ENCODE measurements around the gene KSR1. TPM values are rescaled to one million over a fixed set of nuclear protein-coding genes. Genes with fewer than 3 reads are reported as not detected.
"Not testable (repeated sequence)": the region's sequence is repeated elsewhere in the genome, so short reads cannot be mapped to it uniquely, and the experiment has no call there.

KSR1 gene
- total RNA-seq, 2 donors from 2014 or later: 15.5 to 23.8 TPM

DNA sequence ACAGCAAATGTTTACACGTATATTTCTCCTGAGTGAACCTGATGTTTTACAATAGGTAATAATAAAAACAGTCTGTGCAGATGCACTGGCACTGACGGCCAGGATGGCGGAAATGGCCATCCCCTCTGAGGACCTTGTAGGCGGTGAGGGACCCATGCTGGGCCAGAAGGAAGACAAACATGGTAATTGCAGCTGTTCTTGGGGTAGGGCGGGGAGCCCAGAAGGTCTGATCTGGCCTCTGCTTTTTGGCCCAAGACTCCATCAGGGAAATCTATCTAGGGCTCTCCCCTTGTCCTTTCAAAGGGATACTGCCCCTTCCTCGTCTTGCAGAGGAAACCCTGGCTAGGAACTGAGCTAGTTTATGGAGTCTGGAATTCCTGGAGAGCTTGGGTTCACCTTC is 167.4 kb downstream of the KSR1 start:
- ATAC-seq: peak; percentile 35 to 61
- no peak for DNase-seq
- intact Hi-C loops (cut with DNase I): no loop called here

DNA sequence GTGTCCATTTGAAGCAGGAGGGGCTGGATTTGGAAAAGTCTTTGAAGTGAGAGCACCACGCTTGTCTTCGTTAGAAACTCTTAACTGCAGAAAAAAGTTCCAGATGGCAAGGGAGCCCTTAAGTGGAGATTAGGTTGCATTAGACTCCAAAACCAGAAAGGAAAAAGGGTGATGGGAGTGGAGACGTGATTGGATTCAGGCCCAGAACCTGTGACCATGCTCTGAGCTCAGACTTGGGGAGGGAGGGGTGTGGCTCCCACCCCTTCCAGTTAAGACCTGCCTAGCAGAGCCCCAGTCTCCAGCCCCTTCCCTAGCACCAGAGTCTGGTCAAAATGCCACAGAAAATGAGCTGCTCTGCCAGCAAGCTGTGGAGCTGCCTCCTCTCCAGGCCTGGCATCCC is 168.3 kb downstream of the KSR1 start:
- DNase-seq (no peak), ATAC-seq (peak in 1 of 2 donors; percentile 15)
- intact Hi-C loops (cut with DNase I): no loop called here

DNA sequence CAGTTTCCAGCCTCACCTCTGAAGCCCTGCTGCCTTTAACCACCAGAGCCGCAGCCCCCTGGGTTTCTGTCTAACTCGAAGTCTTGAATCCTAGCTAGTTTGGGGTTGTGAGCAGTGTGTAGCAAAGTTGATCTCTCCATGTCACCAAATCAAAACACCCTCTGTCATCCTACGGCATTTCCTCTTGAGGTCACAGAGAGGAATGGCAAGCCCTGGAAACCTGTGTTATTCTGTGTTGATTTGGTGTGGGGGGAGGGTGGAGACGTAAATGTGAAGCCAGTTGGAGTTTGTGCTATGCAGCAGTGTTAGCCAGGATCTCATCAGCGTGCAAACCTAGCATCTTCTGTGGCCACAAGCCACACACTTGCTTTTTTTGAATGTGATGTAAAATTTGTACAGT is 169.6 kb downstream of the KSR1 start:
- no peak for ATAC-seq
- intact Hi-C loops (cut with DNase I): no loop called here
- no peak for DNase-seq

DNA sequence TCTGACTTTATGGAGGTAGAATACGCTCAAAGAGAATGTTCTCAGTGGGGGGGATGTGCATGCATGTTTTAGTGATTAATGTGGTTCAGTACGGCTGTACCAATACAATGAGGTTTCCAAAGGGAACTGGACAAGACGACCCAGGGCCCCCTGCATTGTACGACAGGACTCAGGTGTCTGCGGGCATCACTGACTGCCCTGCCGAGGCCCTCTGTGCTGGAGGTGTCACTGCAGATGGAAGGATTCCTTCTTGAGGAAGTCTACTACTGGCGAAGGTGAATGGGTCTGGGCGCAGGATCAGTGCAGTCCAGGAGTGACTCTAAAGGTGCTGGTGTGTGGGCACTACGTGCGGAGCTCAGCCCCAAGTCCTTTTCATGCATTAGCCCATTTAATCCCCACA is 171.3 kb downstream of the KSR1 start:
- DNase-seq: no peak

DNA sequence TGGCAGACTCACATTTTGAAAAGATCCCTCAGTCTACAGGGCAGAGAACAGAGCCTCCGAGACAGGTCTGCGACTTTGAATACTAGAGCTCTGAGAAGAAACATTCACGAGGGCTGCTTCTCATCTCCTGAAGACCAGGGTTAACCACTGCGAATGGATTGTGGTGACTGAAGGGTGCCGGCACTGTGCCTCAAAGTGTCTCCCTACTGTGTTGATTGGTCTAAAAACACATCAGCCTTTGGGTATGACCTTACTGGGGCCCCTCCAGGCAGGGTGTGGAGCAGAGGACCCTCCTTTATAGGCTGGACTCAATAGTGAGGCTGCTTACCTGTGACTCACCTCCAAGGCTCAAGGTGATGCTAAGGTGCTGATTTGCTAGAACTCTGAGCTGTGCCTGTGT is 172.1 kb downstream of the KSR1 start:
- intact Hi-C loops (cut with DNase I): no loop called here
- no peak for DNase-seq
- ATAC-seq: no peak

More for the DNA sequence above, 171.3 kb downstream of the KSR1 start:
- no peak for ATAC-seq
- intact Hi-C loops (cut with DNase I): no loop called here

DNA sequence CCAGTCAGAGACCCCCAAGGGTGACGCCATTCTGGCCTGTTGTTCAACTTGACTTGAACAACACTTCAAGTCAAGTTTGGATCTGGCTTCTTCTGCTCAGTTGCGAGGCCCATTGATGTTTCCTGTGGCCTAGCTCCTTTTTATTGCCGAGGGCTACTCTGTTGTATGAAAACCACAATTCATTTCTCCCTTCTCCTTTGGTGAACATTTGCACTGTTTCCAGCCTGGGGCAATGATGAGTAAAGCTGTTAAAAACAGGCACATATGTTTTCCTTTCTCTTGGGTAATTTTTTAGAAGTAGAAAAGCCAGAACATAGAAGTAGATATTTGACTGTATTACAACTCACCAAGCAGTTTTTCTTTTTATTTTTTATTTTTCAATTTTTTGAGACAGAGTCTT is 173.0 kb downstream of the KSR1 start:
- DNase-seq; ATAC-seq; intact Hi-C loops (cut with DNase I): not testable (repeated sequence)

DNA sequence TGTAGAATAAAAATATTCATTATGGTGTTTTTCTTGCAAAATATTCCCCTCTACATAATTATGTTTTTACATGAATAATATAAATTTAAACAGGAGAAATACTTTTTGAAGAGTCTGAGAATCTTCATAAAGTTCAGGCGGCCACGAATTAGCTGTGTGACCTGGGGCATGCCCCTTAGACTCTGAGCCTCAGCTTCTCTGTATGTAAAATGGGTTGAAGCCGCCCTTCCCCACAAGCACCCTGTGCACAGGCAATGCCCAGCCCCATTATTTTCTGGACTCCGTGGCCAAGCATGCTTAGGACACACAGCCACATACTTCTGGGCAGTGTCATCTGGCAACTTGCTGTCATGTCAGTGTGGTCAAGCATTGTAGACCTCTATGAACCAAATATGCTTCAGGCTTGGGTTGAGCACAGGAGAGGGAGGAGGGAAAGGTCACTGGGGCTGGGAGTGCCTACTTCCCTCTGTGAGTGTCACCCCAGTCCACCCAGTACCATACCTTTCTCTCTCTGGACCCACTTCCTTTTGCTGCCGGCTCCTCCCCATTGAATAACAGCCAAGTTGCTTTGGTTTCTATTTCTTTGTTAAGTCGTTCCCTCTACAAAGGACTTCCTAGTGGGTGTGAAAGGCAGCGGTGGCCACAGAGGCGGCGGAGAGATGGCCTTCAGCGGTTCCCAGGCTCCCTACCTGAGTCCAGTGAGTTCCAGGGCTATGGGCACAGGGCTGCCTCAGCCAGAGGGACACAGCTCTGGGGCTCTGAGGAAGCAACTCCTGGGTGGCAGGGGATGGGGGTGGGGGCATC is 174.6 kb downstream of the KSR1 start, which contains the start of gene LGALS9:
TSS of gene LGALS9 (plus strand) at position 582 of the 804 bp plus-strand sequence. CDS start at position 660, 78 bp downstream.
- intact Hi-C loops (cut with DNase I): no loop called here
- no peak for DNase-seq
- ATAC-seq: peak; percentile 7 to 10

DNA sequence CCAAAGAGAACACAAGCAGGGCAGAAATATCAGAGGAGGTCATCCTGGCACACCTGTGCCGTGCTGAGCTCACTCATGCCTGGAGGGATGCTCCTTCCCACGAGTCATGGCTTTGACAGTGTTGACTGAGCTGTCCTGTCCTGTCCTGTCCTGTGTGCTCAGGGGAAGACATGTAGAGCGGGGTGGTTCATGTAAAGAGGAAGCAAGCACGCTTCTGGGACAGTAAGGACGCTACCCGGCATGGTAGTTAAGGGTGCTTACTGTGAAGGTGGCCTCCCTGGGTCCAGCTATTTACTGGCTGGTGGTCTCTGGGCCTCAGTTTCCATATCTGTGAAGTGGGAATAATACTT is 175.1 kb downstream of the KSR1 start:
- peak in 1 of 2 donors; percentile 10 for ATAC-seq
- DNase-seq: no peak
- intact Hi-C loops (cut with DNase I): no loop called here

DNA sequence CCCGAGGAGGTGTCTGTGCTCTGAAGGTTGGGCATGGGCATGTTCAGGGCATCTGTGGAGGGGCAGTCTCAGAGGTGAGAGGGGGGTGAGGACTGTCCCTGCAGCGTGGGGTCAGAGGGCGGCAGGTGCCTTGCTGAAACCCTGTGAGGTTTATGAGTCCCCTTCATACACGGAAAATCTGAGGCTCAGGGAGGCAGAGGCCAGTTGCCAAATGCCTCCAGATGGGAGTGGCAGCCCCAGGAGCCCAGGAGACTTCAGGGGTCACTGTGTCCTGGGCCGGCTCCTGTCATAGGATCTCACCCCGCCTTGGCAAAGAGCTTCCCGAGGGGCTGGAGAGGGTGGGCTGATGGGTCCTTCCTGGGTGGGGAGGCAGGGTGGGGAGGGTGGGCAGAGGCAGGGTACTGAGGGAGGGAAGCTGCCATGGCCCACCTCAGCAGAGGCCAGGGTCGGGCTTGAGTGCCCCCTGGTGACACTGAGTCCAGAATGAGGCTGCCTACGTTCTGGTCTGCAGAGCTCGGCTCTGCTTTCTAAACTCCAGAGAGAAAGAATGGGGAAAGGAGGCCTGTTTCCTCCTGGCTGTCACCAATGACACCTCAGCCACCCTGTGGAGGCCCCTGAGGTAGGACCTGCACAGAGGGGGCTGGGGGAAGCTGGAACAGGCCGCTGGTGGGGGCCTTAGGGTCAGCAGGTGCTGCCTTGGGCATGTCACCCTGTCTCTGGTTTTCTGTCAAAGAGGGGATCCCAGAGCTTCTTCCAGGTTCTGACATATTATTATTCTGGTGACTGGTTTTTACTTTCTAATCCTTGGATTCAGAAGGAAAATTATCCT is 175.9 kb downstream of the KSR1 start:
- ATAC-seq: peak in 1 of 2 donors; percentile 1
- intact Hi-C loops (cut with DNase I): no loop called here
- DNase-seq: no peak

DNA sequence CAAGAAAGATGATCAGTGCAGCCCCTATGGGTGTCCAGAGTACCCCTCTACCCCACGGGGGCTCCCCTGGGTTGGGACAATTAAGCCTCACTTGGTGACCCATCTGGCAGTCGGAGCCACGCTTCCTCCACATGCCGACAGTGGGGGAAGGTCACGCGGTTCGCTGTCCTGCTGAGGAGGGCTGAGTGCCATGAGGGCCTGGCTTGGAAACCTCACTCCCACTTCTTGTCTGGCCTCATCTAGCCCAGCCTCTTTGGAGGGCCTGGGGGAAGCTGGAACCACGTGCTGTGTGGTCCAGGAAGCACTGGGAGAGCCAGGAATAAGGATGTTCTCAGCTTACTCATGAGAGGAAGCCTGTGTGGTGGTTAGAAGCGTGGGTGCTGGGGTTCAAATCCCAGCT is 176.5 kb downstream of the KSR1 start:
- DNase-seq: peak; percentile 85
- peak; percentile 94 to 95 for ATAC-seq
- intact Hi-C loops (cut with DNase I): not testable (repeated sequence)

DNA sequence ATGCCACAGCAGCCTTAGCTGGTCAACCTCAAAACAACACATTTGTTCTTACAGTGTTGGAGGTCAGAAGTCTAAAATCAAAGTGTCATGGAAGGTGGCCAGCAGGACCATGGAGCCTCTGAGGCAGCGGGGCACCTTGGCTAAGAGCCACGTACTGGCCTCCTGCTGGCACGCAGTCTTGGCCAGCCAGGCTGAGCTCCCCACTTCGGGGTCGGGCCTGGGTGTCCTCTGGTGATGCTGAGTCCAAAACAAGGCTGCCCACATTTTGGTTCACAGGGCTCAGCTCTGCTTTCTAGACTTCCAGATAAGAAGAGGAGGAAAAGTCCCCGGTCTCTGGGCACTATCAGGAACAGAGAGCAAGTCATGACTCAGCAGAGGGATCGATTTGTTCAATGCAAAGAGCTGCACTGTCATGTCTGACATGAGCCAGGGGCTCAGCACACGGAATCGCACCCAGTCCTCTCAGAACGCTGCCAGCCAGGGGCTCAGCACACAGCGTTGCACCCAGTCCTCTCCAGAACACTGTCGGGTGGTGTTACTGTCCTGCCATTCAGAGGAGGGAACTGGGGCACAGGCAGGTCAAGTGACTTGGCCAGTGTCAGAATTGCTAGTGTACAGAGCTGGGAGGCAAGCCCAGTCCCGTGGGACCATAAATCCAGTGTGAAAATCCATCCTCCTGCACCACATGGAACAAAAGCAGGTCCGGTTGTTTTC is 177.2 kb downstream of the KSR1 start:
- ATAC-seq (peak; percentile 29 to 55), DNase-seq (no peak)
- intact Hi-C loops (cut with DNase I): no loop called here

DNA sequence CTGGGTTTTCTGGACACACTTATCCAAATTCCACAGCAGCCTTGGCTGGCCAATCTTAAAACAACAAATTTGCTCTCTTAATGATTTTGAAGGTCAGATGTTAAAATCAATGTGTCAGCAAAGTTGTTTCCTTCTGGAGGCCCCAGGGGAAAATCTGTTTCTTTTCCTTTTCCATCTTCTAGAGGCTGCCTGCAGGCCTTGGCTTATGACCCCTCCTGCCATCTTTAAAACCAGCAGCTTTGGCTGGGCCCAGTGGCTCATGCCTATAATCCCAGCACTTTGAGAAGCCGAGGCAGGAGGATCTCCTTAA is 177.7 kb downstream of the KSR1 start:
- DNase-seq (no peak), ATAC-seq (no peak)
- intact Hi-C loops (cut with DNase I): no loop called here

DNA sequence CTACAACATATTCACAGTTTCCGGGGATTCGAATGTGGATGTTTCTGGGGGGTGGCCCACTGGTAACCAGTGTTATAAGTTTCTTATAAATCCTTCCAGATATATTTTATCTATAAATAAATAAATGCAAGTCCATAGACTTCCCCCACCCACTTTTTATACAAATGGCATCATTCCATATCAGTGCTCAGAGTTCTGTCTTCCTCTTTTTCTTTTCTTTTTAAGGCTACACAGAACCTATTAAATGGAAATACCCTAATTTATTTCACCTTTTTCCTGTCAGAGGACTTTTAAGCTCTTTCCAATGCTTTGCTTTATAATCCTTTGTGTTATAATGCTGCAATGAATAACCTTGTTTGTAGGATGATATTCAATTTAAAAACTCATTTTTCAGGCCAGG is 178.5 kb downstream of the KSR1 start:
- DNase-seq: no peak
- ATAC-seq: no peak
- intact Hi-C loops (cut with DNase I): no loop called here

DNA sequence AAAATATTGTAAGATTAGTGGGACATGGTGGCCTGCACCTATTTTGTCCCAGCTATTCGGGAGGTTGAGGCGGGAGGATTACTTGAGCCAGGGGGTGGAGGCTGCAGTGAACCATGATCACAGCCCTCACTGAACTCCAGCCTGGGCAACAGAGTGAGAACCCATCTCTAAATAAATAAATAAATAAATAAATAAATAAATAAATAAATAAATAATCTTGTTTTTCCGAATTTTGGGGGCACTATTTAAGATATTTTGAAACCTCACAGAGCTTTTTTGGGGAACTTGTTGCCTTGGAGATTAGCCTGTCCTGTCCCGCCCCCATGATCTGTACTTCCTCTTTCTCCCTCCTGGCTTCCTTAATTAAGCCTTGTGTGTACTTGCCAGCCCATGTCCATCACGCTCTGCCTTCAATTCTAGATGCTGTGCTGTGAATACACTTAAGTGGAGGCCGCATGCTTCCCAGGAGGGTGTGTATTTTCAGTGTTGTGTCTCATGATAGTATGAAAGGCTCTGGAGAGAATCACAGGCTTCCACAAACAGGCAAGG is 179.1 kb downstream of the KSR1 start:
- intact Hi-C loops (cut with DNase I): no loop called here

DNA sequence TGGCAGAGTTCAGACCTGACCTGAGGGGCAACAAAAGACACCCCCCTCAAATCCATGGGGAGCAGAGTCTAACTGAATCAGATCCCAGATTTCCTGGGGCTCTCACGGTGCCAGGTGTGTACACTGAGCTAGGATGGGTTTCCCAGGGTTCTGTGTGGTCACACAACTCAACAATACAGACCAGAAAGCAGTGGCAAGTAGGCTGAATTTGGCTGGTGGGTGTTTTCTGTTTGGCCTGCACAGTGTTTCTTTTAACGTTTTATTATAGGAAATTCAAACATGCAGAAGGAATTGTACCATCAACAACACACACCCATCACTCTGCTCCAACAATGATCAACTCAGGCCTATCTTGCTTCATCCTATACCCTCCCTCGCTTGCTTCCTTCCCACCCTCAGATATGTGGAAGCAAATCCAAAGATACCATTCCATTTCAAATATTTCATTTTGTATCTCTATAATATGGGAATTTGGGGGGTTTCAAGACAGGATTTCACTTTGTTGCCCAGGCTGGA is 179.8 kb downstream of the KSR1 start:
- DNase-seq; intact Hi-C loops (cut with DNase I): not testable (repeated sequence)

More for the DNA sequence above, 179.1 kb downstream of the KSR1 start:
- DNase-seq: no peak
- ATAC-seq: no peak

DNA sequence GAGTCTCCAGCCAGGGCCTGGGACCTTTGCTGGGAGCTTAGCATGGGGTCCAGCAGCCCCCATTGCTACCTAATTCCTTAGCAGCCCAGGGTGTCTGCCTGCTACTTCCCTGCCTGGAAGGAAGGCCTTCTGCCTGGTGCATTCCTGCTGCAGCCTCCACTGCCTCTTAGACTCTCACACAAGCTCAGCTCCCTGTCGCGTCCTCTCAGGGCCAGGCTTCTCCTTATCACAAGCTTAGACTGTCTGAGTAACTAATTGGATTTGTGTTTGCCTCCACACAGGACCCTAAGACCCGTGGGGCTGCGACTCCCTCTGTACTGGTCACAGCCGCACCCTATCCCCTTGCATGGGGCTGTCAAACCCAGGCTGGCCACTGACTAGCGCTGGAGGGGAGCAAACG is 181.6 kb downstream of the KSR1 start:
- DNase-seq; intact Hi-C loops (cut with DNase I); ATAC-seq: not testable (repeated sequence)

More for the DNA sequence above, 179.8 kb downstream of the KSR1 start:
- not testable (repeated sequence) for ATAC-seq

DNA sequence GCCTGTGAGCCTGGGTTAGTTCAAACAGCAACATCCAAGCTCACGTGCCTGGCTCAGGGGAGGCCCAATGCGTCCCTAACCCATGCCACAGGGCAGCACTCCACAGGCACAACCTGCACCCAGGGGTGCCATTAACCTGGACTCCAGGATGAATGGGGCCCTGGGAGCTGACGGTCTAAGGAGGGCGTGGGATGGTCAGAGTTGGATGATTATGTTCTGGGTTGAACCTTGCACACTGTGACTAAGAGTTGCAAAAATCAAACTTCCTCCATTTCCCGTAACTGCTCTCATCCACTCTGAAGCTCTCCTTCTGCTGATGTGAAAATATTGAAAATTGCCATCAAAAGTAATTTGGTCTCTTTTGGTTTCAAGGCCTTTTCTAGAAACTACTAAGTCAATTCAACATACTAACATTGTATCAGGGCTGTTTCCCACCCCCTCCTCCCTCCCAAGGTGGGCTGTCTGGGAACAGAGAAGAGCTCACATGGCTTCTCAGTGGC is 182.2 kb downstream of the KSR1 start:
- ATAC-seq; intact Hi-C loops (cut with DNase I); DNase-seq: not testable (repeated sequence)

DNA sequence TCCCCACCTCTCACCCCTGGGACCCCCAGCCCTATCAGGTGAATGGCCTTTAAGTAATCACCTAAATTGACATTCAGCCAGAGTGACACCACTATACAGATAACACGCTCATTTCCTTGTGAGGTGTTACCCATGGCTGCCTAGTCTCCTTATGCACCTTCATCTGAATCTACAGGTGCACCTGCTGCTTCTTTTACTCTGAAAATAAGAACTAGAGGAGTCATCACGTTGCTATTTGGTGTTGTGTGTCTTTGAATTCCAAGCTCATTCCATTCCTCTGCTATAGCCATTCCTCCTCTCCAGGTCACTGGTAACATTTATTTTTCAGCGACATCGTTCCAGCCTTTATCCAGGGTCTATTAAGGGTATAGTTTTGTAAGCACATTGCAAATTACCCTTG is 184.5 kb downstream of the KSR1 start:
- ATAC-seq: no peak
- intact Hi-C loops (cut with DNase I): no loop called here

DNA sequence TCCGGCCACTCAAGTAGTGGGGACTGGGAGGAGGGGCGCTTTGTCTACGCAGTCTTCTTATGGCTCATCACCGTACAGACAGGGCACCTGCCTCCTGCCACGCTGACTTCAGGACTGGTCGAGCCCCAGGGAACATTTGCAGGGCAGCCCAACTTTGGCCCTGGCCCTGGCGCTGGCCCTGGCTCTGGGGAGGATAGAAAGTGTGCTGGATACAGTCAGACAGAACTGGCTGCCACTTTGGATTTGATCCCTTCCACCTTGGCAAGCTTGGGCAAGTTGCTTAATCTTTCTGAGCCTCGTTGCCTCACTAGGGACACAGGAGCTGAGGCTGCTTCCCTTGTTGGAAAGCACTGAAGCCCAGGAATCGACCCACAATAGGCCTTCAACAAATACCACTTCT is 188.3 kb downstream of the KSR1 start:
- intact Hi-C loops (cut with DNase I): no loop called here
- peak in 1 of 2 donors; percentile 79 for ATAC-seq
- no peak for DNase-seq

More for the DNA sequence above, 184.5 kb downstream of the KSR1 start:
- no peak for DNase-seq

Data from left cardiac atrium (tissue), 4 donors.